ENCODE data around the gene RAB37.

DNA sequence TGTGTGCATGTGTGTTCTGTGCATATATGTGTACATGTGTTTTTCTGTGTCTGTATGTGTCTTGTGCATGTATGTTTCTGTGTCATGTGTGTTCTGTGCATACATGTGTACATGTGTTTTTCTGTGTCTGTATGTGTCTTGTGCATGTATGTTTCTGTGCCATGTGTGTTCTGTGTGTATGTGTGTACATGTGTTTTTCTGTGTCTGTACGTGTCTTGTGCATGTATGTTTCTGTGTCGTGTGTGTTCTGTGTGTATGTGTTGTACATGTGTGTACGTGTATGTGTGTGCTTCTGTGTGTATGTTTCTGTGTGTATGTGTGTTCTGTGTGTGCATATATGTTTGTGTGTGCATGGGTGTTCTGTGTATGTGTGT is 8.4 kb upstream of the RAB37 start:
- TF ChIP-seq POLR2AphosphoS5 (IDR thresholded peaks at IDR 0.05; ENCODE audit: low read depth) = no peak
- TF ChIP-seq GABPA (IDR thresholded peaks at IDR 0.05; ENCODE audit: low read depth) = no peak
- TF ChIP-seq, protein P1, sequence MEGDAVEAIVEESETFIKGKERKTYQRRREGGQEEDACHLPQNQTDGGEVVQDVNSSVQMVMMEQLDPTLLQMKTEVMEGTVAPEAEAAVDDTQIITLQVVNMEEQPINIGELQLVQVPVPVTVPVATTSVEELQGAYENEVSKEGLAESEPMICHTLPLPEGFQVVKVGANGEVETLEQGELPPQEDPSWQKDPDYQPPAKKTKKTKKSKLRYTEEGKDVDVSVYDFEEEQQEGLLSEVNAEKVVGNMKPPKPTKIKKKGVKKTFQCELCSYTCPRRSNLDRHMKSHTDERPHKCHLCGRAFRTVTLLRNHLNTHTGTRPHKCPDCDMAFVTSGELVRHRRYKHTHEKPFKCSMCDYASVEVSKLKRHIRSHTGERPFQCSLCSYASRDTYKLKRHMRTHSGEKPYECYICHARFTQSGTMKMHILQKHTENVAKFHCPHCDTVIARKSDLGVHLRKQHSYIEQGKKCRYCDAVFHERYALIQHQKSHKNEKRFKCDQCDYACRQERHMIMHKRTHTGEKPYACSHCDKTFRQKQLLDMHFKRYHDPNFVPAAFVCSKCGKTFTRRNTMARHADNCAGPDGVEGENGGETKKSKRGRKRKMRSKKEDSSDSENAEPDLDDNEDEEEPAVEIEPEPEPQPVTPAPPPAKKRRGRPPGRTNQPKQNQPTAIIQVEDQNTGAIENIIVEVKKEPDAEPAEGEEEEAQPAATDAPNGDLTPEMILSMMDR (IDR thresholded peaks at IDR 0.05; ENCODE audit: insufficient read depth, low read length) = no peak

Data from HL-60 (cell line).